K562 (cell line): Measurements from ENCODE around the gene PRMT2. TPM values are rescaled to one million over a fixed set of nuclear protein-coding genes. Genes with fewer than 3 reads are reported as not detected.

ENCODE experiments used
- CHD2 ChIP-seq: IDR thresholded peaks from 2 replicates; pipeline ENCODE4 v1.6.1; 2011; ENCODE audit warnings: low read depth, low read length
- CREB5 ChIP-seq: fragments of 250-450 bp; sonication (Bioruptor Pico); IDR thresholded peaks from 2 replicates; pipeline ENCODE4 v1.5.0; 2020; ENCODE audit warnings: mild to moderate bottlenecking
- ETV6 ChIP-seq, 3 experiments: fragments of 150-350 bp in 1 of 3; sonication (generic) in 1 of 3; formaldehyde crosslinking in 1 of 3; IDR thresholded peaks; 2 replicates each; pipeline versions ENCODE4 v1.6.1 to v1.8.0; 2014 to 2022; ENCODE audit warnings: borderline replicate concordance in 2 of 3, low read depth in 2 of 3, antibody characterized with exemption in 1 of 3, low read length in 1 of 3, mild to moderate bottlenecking in 1 of 3, missing genetic modification reagents in 1 of 3
- TARDBP ChIP-seq: fragments of 450-650 bp; IDR thresholded peaks from 2 replicates; pipeline ENCODE4 v1.6.1; 2016
- ZNF785 ChIP-seq: fragments of 250-450 bp; sonication (Bioruptor Pico); IDR thresholded peaks from 2 replicates; pipeline ENCODE4 v1.4.0; 2020; ENCODE audit warnings: mild to moderate bottlenecking
- polyA plus RNA-seq, 8 experiments: library from polyadenylated mRNA; depleted of rRNA in 4 of 8; stranded (reverse) in 5 of 8; unstranded in 3 of 8; fragments of >200 nt; fragmentation: Nextera tagmentation in 2 of 8; fragmentation: Illumina TruSeq in 1 of 8; extraction: Ambion mirVana in 2 of 8; extraction: Trizol in 1 of 8; gene quantifications; 2 replicates each; pipeline versions ENCODE4 v1.2.1 to v1.2.3, GENCODE V29; 2011 to 2014; ENCODE audit warnings: inconsistent platforms in 1 of 8, missing spikeins in 1 of 8
- total RNA-seq, 7 experiments: library from RNA; depleted of rRNA in 6 of 7; stranded (reverse); fragments of >200 nt in 6 of 7; fragmentation: Illumina TruSeq in 2 of 7; extraction: Trizol in 2 of 7; gene quantifications; 2 replicates each; pipeline versions ENCODE4 v1.2.1 to v1.2.3, GENCODE V29; 2011 to 2021; ENCODE audit warnings: low replicate concordance in 1 of 7
- TF ChIP-seq, protein P1 (sequence below): fragments of 450-650 bp; IDR thresholded peaks from one replicate; pipeline ENCODE4 v1.6.1; 2018; ENCODE audit warnings: mild to moderate bottlenecking, moderate library complexity; ENCODE audit not compliant: partially characterized antibody
- TF ChIP-seq, protein P2 (sequence below): sonication (generic); formaldehyde crosslinking; IDR thresholded peaks from 2 replicates; pipeline ENCODE4 v1.8.1; 2023; ENCODE audit warnings: missing genetic modification reagents, mild to moderate bottlenecking, borderline replicate concordance

The PRMT2 gene
- total and polyA plus RNA-seq, 9 of the 15 experiments (the other 6 are each of a cell fraction or from before 2014, with no cell fraction given): 37.2 to 85.7 (median 59.3) TPM

DNA sequence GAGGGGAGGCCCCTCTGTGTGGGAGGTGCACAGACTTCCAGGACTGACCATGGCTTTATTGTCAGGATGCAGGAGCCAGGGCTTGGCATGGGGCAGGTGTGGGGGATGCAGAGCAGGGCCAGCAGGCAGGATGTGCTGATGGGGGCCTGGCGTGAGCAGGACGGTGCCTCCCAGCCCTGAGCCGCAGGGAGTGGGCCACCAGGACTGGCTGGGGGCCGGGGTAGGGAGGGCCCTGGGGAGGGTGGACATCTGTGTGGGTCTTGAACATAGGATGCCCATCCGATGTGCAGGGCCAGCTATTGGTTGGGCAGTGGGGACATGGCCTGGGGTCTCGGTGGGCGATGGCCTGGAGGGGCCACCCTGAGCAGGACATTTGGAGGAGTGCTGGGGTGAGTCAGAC, 15.6 kb downstream of the PRMT2 start (continued):
- TF ChIP-seq ETV6 (IDR thresholded peaks at IDR 0.05; ENCODE audit: borderline replicate concordance in 1 of 2, low read depth in 2 of 2, low read length in 1 of 2) (no peak), ETV6 (CRISPR knock-in tag; IDR thresholded peaks at IDR 0.05; ENCODE audit: borderline replicate concordance) (no peak), CREB5 (CRISPR knock-in tag) (no peak), TARDBP (no peak), ZNF785 (CRISPR knock-in tag) (no peak), CHD2 (no peak)
- TF ChIP-seq, protein P1, sequence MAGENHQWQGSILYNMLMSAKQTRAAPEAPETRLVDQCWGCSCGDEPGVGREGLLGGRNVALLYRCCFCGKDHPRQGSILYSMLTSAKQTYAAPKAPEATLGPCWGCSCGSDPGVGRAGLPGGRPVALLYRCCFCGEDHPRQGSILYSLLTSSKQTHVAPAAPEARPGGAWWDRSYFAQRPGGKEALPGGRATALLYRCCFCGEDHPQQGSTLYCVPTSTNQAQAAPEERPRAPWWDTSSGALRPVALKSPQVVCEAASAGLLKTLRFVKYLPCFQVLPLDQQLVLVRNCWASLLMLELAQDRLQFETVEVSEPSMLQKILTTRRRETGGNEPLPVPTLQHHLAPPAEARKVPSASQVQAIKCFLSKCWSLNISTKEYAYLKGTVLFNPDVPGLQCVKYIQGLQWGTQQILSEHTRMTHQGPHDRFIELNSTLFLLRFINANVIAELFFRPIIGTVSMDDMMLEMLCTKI: no peak
- TF ChIP-seq, protein P2, sequence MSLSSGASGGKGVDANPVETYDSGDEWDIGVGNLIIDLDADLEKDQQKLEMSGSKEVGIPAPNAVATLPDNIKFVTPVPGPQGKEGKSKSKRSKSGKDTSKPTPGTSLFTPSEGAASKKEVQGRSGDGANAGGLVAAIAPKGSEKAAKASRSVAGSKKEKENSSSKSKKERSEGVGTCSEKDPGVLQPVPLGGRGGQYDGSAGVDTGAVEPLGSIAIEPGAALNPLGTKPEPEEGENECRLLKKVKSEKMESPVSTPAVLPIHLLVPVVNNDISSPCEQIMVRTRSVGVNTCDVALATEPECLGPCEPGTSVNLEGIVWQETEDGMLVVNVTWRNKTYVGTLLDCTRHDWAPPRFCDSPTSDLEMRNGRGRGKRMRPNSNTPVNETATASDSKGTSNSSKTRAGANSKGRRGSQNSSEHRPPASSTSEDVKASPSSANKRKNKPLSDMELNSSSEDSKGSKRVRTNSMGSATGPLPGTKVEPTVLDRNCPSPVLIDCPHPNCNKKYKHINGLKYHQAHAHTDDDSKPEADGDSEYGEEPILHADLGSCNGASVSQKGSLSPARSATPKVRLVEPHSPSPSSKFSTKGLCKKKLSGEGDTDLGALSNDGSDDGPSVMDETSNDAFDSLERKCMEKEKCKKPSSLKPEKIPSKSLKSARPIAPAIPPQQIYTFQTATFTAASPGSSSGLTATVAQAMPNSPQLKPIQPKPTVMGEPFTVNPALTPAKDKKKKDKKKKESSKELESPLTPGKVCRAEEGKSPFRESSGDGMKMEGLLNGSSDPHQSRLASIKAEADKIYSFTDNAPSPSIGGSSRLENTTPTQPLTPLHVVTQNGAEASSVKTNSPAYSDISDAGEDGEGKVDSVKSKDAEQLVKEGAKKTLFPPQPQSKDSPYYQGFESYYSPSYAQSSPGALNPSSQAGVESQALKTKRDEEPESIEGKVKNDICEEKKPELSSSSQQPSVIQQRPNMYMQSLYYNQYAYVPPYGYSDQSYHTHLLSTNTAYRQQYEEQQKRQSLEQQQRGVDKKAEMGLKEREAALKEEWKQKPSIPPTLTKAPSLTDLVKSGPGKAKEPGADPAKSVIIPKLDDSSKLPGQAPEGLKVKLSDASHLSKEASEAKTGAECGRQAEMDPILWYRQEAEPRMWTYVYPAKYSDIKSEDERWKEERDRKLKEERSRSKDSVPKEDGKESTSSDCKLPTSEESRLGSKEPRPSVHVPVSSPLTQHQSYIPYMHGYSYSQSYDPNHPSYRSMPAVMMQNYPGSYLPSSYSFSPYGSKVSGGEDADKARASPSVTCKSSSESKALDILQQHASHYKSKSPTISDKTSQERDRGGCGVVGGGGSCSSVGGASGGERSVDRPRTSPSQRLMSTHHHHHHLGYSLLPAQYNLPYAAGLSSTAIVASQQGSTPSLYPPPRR (CRISPR knock-in tag): no peak
